HL-60 (cell line): Measurements from ENCODE around the gene STK32B.

ENCODE experiments used
- GABPA ChIP-seq: IDR thresholded peaks from 2 replicates; pipeline ENCODE4 v1.6.1; 2012; ENCODE audit warnings: low read depth
- POLR2AphosphoS5 ChIP-seq: IDR thresholded peaks from 2 replicates; pipeline ENCODE4 v1.6.1; 2012; ENCODE audit warnings: low read depth
- SPI1 ChIP-seq: IDR thresholded peaks from 2 replicates; pipeline ENCODE4 v1.6.1; 2012; ENCODE audit warnings: low read depth, mild to moderate bottlenecking, borderline replicate concordance
- TF ChIP-seq, protein P1 (sequence below): IDR thresholded peaks from one replicate; pipeline ENCODE4 v1.5.1; 2011; ENCODE audit warnings: low read length, control low read depth, inconsistent platforms; ENCODE audit not compliant: insufficient read depth
- TF ChIP-seq, protein P2 (sequence below): IDR thresholded peaks from 2 replicates; pipeline ENCODE4 v1.6.1; 2012; ENCODE audit warnings: low read depth; ENCODE audit not compliant: insufficient replicate concordance

DNA sequence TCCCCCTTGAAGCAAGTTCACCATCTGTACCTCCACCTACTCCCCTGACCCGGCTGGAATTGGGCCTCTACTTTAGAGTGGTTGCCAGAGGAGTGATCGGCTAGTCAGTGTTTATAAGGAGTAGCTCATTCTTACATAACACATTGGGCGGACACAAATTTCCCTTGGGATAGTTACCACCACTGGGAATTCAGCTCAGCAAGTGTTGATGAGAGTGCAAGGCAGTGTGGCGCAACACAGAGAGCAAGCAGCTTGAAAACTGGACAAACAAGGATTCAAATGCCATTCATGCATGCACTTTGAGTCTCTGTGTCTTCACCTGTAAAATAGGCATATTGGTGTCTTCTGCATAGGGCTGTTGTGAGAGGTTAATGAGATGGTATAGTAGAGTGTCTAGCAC, 92.7 kb downstream of the STK32B start:
- TF ChIP-seq, protein P1, sequence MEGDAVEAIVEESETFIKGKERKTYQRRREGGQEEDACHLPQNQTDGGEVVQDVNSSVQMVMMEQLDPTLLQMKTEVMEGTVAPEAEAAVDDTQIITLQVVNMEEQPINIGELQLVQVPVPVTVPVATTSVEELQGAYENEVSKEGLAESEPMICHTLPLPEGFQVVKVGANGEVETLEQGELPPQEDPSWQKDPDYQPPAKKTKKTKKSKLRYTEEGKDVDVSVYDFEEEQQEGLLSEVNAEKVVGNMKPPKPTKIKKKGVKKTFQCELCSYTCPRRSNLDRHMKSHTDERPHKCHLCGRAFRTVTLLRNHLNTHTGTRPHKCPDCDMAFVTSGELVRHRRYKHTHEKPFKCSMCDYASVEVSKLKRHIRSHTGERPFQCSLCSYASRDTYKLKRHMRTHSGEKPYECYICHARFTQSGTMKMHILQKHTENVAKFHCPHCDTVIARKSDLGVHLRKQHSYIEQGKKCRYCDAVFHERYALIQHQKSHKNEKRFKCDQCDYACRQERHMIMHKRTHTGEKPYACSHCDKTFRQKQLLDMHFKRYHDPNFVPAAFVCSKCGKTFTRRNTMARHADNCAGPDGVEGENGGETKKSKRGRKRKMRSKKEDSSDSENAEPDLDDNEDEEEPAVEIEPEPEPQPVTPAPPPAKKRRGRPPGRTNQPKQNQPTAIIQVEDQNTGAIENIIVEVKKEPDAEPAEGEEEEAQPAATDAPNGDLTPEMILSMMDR: no peak
- TF ChIP-seq POLR2AphosphoS5 (no peak), SPI1 (no peak), GABPA (no peak)
- TF ChIP-seq, protein P2, sequence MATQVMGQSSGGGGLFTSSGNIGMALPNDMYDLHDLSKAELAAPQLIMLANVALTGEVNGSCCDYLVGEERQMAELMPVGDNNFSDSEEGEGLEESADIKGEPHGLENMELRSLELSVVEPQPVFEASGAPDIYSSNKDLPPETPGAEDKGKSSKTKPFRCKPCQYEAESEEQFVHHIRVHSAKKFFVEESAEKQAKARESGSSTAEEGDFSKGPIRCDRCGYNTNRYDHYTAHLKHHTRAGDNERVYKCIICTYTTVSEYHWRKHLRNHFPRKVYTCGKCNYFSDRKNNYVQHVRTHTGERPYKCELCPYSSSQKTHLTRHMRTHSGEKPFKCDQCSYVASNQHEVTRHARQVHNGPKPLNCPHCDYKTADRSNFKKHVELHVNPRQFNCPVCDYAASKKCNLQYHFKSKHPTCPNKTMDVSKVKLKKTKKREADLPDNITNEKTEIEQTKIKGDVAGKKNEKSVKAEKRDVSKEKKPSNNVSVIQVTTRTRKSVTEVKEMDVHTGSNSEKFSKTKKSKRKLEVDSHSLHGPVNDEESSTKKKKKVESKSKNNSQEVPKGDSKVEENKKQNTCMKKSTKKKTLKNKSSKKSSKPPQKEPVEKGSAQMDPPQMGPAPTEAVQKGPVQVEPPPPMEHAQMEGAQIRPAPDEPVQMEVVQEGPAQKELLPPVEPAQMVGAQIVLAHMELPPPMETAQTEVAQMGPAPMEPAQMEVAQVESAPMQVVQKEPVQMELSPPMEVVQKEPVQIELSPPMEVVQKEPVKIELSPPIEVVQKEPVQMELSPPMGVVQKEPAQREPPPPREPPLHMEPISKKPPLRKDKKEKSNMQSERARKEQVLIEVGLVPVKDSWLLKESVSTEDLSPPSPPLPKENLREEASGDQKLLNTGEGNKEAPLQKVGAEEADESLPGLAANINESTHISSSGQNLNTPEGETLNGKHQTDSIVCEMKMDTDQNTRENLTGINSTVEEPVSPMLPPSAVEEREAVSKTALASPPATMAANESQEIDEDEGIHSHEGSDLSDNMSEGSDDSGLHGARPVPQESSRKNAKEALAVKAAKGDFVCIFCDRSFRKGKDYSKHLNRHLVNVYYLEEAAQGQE: no peak
